Measurements from ENCODE around the gene GYPB.
"Not testable (repeated sequence)": the region's sequence is repeated elsewhere in the genome, so short reads cannot be mapped to it uniquely, and the experiment has no call there.

DNA sequence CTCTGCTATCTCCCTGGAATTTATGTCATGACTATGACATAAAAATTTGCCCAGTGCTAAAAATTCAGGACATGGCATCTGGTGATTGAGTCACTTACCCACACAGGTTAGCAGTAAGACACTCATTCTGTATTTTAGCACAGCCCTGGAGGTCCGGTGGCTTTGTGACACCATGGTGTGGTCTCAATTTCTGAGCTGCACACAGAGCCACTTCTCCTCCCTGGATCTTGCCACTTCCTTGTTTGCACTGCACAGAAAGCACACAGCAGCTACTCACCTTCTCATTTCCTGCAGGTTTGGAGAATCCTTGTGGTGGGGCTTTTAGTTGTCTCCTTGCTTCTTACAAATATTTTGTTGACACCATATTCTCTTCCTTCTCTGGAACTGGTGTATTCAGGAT, 69.0 kb downstream of the GYPB start:
- TF ChIP-seq TAF1, POLR2AphosphoS5, POLR2A, SPI1 (IDR thresholded peaks at IDR 0.05; ENCODE audit: low read depth, low read length): not testable (repeated sequence)
